ENCODE data around the gene CALML3. TPM values are rescaled to one million over a fixed set of nuclear protein-coding genes. Genes with fewer than 3 reads are reported as not detected.
A peak's percentile ranks its signal among the peaks of the same experiment; 100 is the strongest.

Gene CALML3
- total and polyA plus RNA-seq, 2 donors (not counting 1 experiment from before 2014, with no cell fraction given) = not detected

- Histone ChIP-seq H3K9ac (ENCODE audit: low read length) (no peak overlapping the region), H3K27ac (ENCODE audit: low read length in 2 of 2) (no peak overlapping the region), H3K4me3 (ENCODE audit: control extremely low read depth in 1 of 5, extremely low read depth in 1 of 5, insufficient read depth in 1 of 5, low read depth in 2 of 5, low read length in 4 of 5) (no peak overlapping the region), H3K79me2 (ENCODE audit: control insufficient read depth, insufficient read depth, low read length) (no peaks in the 10 kb centered on the region), H3K4me1 (ENCODE audit: control insufficient read depth in 2 of 2, insufficient read depth in 2 of 2, low read length in 2 of 2) (peaks cover 5% of the 10 kb centered on the region in 2 donors), H4K20me1 (ENCODE audit: control insufficient read depth, insufficient read depth, low read length, poor library complexity, severe bottlenecking) (no peaks in the 10 kb centered on the region), H3K36me3 (replicated peaks in 1 of 2; ENCODE audit: control extremely low read depth in 1 of 2, control insufficient read depth in 1 of 2, extremely low read depth in 1 of 2, insufficient read depth in 2 of 2, low read length in 1 of 2) (no peaks in the 10 kb centered on the region), H2AFZ (ENCODE audit: insufficient read depth, low read depth, low read length, poor library complexity, severe bottlenecking) (no peak overlapping the region), H3K9me3 (ENCODE audit: control extremely low read depth in 1 of 3, control insufficient read depth in 2 of 3, insufficient read depth in 1 of 3, low read length in 2 of 3) (peaks cover 0 to 4% (median under 1%) of the 10 kb centered on the region in 3 donors), H3K27me3 (replicated peaks in 1 of 4; ENCODE audit: control extremely low read depth in 1 of 4, control insufficient read depth in 3 of 4, insufficient read depth in 4 of 4, low read length in 3 of 4) (peaks cover 0 to 3% (median 0%) of the 10 kb centered on the region in 4 experiments), H3K4me2 (replicated peaks; ENCODE audit: low read depth, low read length, poor library complexity, severe bottlenecking) (no peak overlapping the region)
- no peak for DNase-seq
- CTCF ChIA-PET = no interaction called here
- Mint-ChIP-seq H3K9me3 (ENCODE audit: insufficient read depth) (no peaks in the 10 kb centered on the region), H3K27ac (peak overlapping the region; percentile 32), H3K4me1 (peaks cover 13% of the 10 kb centered on the region), H3K4me3 (no peak overlapping the region), H3K27me3 (peaks cover 8% of the 10 kb centered on the region)
- ATAC-seq (ENCODE audit: low read depth) = no peak
- no peak for TF ChIP-seq EZH2 (IDR thresholded peaks at IDR 0.05; ENCODE audit: borderline replicate concordance, insufficient read depth, low read depth, low read length, poor library complexity, severe bottlenecking)
- TF ChIP-seq, protein P1, sequence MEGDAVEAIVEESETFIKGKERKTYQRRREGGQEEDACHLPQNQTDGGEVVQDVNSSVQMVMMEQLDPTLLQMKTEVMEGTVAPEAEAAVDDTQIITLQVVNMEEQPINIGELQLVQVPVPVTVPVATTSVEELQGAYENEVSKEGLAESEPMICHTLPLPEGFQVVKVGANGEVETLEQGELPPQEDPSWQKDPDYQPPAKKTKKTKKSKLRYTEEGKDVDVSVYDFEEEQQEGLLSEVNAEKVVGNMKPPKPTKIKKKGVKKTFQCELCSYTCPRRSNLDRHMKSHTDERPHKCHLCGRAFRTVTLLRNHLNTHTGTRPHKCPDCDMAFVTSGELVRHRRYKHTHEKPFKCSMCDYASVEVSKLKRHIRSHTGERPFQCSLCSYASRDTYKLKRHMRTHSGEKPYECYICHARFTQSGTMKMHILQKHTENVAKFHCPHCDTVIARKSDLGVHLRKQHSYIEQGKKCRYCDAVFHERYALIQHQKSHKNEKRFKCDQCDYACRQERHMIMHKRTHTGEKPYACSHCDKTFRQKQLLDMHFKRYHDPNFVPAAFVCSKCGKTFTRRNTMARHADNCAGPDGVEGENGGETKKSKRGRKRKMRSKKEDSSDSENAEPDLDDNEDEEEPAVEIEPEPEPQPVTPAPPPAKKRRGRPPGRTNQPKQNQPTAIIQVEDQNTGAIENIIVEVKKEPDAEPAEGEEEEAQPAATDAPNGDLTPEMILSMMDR (IDR thresholded peaks at IDR 0.05) = no peak
- intact Hi-C loops (cut with micrococcal nuclease) = no loop called here
- WGBS (ENCODE audit: insufficient coverage) = 88% methylated on average over 4 of the region's 4 CpGs
- POLR2A ChIA-PET = no interaction called here
Observed at GRCh38 chr10:5576154-5576748, 51.5 kb downstream of the CALML3 start.

Other genes with a start within 250 kb of the CALML3 start
- gene UCN3, start 160.0 kb upstream of the CALML3 start, total RNA-seq = not detected in 2 replicates
- not detected in 2 replicates for gene UCN3, start 160.0 kb upstream of the CALML3 start, polyA plus RNA-seq
- gene TUBAL3, start 120.1 kb upstream of the CALML3 start, total RNA-seq = not detected in 2 replicates
- gene TUBAL3, start 120.1 kb upstream of the CALML3 start, polyA plus RNA-seq = not detected in 2 replicates
- gene NET1, start 112.4 kb upstream of the CALML3 start, total RNA-seq = 6.4 and 7.6 TPM in 2 replicates
- 3.5 and 3.7 TPM in 2 replicates for gene NET1, start 112.4 kb upstream of the CALML3 start, polyA plus RNA-seq
- not detected in 2 replicates for gene CALML5, start 25.4 kb upstream of the CALML3 start, total RNA-seq
- gene CALML5, start 25.4 kb upstream of the CALML3 start, polyA plus RNA-seq = not detected in 2 replicates
- gene ASB13, start 141.6 kb downstream of the CALML3 start, total RNA-seq = 4.4 and 7.1 TPM in 2 replicates
- 2.5 and 3.1 TPM in 2 replicates for gene ASB13, start 141.6 kb downstream of the CALML3 start, polyA plus RNA-seq
- 68.6 and 69.6 TPM in 2 replicates for gene TASOR2, start 159.9 kb downstream of the CALML3 start, total RNA-seq
- 12.3 and 16.9 TPM in 2 replicates for gene TASOR2, start 159.9 kb downstream of the CALML3 start, polyA plus RNA-seq

All from B cell (primary cell).